Measurements from ENCODE around the gene EPSTI1. TPM values are rescaled to one million over a fixed set of nuclear protein-coding genes. Genes with fewer than 3 reads are reported as not detected.

The EPSTI1 gene
- total RNA-seq, 2 experiments from 2014 or later: 21.1 to 21.9 TPM

GRCh38 chr13:42985312-42986175, 6.5 kb downstream of the EPSTI1 start:
- Mint-ChIP-seq H3K36me3 (peaks cover 1% of the 10 kb centered on the region), H3K4me3 (no peak overlapping the region), H3K27me3 (no peaks in the 10 kb centered on the region), H3K4me1 (ENCODE audit: low read depth) (peaks cover 25% of the 10 kb centered on the region), H3K9me3 (no peaks in the 10 kb centered on the region), H3K27ac (no peak overlapping the region)
- peak; percentile 26 for DNase-seq
- ChIA-PET CTCF (interaction anchor here (1.7 kb wide), 1 partner anchor 16 kb away, joined by 6 read pairs; no protein-coding TSS in a partner anchor), POLR2A (no interaction called here)
- intact Hi-C loops (cut with micrococcal nuclease): no loop called here

GRCh38 chr13:42984691-42985090, 7.3 kb downstream of the EPSTI1 start:
- ChIA-PET POLR2A (no interaction called here), CTCF (interaction anchor here (1.7 kb wide), 1 partner anchor 15 kb away, joined by 6 read pairs; no protein-coding TSS in a partner anchor)
- Mint-ChIP-seq H3K36me3 (peaks cover 3% of the 10 kb centered on the region), H3K9me3 (no peaks in the 10 kb centered on the region), H3K27me3 (no peaks in the 10 kb centered on the region), H3K27ac (no peak overlapping the region), H3K4me3 (no peak overlapping the region), H3K4me1 (ENCODE audit: low read depth) (peaks cover 18% of the 10 kb centered on the region)
- no peak for DNase-seq
- intact Hi-C loops (cut with micrococcal nuclease): no loop called here

DNA sequence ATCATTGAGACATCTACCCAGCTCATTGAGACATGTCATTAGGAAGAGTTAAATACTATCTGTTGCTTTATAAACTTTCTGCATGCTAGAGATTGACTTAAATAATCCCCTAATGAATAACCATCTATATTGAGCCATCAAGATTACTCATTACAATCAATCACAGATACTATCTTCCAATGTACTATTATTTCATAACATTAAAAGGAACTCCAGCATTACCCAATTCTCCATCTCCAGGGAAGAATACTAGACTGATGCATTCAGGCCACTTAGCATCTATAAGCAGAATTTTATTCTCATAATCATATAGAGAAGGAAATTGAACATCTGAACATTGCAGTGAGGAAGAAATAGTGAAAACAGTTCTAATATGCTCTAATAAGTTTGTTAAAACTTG, 8.0 kb downstream of the EPSTI1 start:
- Mint-ChIP-seq H3K4me3 (no peak overlapping the region), H3K9me3 (no peaks in the 10 kb centered on the region), H3K27me3 (no peaks in the 10 kb centered on the region), H3K4me1 (ENCODE audit: low read depth) (peaks cover 15% of the 10 kb centered on the region), H3K27ac (no peak overlapping the region), H3K36me3 (peaks cover 2% of the 10 kb centered on the region)
- intact Hi-C loops (cut with micrococcal nuclease): no loop called here
- DNase-seq: no peak
- POLR2A ChIA-PET: no interaction called here
- CTCF ChIA-PET: no interaction called here

DNA sequence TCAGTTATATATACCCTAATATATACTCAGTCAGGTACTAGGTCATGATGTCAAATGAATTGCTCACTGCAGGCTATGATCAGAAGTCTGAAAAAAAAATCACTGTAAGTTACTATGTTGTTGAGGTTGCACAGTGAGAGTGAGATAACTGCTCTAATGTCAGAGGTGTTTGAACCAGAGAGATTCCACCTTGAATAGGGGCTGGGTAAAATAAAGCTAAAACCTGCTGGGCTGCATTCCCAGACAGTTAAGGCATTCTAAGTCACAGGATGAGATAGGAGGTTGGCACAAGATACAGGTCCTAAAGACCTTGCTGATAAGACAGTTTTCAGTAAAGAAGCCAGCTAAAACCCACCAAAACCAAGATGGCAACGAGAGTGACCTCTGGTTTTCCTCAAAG, 10.2 kb downstream of the EPSTI1 start:
- no peak overlapping the region for H3K27ac Mint-ChIP-seq
- ChIA-PET POLR2A (interaction anchor here (0.7 to 1.5 kb wide), 2 partner anchors 10 kb away, joined by 3 to 4 read pairs; partner anchors contain the start of gene EPSTI1), CTCF (interaction anchor here (1.9 kb wide), 1 partner anchor 12 kb away, joined by 9 read pairs; no protein-coding TSS in a partner anchor)
- H3K9me3 Mint-ChIP-seq: peaks cover 4% of the 10 kb centered on the region
- DNase-seq: no peak
- intact Hi-C loops (cut with micrococcal nuclease): no loop called here
- no peak overlapping the region for H3K4me3 Mint-ChIP-seq
- no peaks in the 10 kb centered on the region for H3K27me3 Mint-ChIP-seq
- H3K36me3 Mint-ChIP-seq: peaks cover 8% of the 10 kb centered on the region
- peaks cover 20% of the 10 kb centered on the region for H3K4me1 Mint-ChIP-seq (ENCODE audit: low read depth)

DNA sequence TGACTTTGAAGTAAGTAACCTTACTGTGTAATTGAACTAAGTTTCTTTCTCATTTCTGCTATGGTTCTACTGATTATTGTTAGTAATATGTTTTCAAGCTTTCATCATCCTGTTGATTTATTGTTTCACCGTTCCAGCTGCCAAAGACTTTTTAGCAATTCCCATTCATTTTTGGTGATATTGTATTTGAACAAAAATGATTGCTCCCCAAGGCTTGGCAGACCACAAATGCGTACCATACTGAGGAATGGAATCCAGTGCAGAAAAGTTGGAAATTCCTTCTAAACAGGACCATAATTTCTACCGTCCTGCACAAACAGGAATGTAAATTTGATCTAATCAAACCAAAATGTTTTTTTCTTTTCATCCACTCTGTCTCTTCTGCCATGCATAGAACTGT, 10.7 kb downstream of the EPSTI1 start:
- ChIA-PET CTCF (interaction anchor here (0.8 to 2.0 kb wide), 2 partner anchors 10 to 12 kb away, joined by 3 to 4 read pairs; no protein-coding TSS in a partner anchor), POLR2A (interaction anchor here (0.7 kb wide), 1 partner anchor 11 kb away, joined by 3 read pairs; the partner anchor contains the start of gene EPSTI1)
- no peak for DNase-seq
- intact Hi-C loops (cut with micrococcal nuclease): no loop called here
- peaks cover 8% of the 10 kb centered on the region for H3K36me3 Mint-ChIP-seq
- H3K4me1 Mint-ChIP-seq (ENCODE audit: low read depth): peaks cover 20% of the 10 kb centered on the region
- no peak overlapping the region for H3K4me3 Mint-ChIP-seq
- H3K27ac Mint-ChIP-seq: no peak overlapping the region
- no peaks in the 10 kb centered on the region for H3K27me3 Mint-ChIP-seq
- H3K9me3 Mint-ChIP-seq: peaks cover 4% of the 10 kb centered on the region

DNA sequence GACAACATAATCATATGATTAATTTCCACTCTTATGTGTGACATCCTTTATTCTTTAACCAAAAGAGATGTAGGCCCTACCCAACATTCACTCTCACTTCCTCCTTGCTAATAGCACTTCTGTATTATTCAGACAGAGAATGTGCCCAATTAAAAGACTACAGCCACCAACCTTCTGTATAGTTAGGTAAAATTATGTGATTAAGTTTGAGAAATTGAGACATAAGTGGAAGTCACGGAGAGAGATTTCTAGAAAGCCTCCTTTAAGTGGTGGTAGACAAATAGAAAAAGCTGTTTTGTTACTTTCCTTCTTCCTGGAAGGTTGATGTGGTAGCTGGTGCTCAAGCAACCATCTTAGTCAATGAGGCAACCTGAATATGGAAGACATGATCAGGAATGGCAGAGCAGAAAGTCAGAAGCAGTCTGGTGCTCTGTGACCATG, 14.8 kb downstream of the EPSTI1 start:
- Mint-ChIP-seq H3K27ac (no peak overlapping the region), H3K36me3 (peaks cover 10% of the 10 kb centered on the region), H3K27me3 (no peaks in the 10 kb centered on the region), H3K4me1 (ENCODE audit: low read depth) (peaks cover 5% of the 10 kb centered on the region), H3K9me3 (peaks cover 4% of the 10 kb centered on the region), H3K4me3 (no peak overlapping the region)
- no peak for DNase-seq
- ChIA-PET CTCF (no interaction called here), POLR2A (no interaction called here)
- intact Hi-C loops (cut with micrococcal nuclease): no loop called here

- Mint-ChIP-seq H3K27ac (no peak overlapping the region), H3K36me3 (peaks cover 10% of the 10 kb centered on the region), H3K27me3 (no peaks in the 10 kb centered on the region), H3K4me1 (ENCODE audit: low read depth) (peaks cover 8% of the 10 kb centered on the region), H3K9me3 (peaks cover 4% of the 10 kb centered on the region), H3K4me3 (no peak overlapping the region)
- ChIA-PET POLR2A (no interaction called here), CTCF (no interaction called here)
- intact Hi-C loops (cut with micrococcal nuclease): no loop called here
- no peak for DNase-seq
Measured at GRCh38 chr13:42976066-42976465, 16.0 kb downstream of the EPSTI1 start.

GRCh38 chr13:42973581-42973980, 18.5 kb downstream of the EPSTI1 start:
- peaks cover 4% of the 10 kb centered on the region for H3K9me3 Mint-ChIP-seq
- H3K27ac Mint-ChIP-seq: no peak overlapping the region
- H3K4me3 Mint-ChIP-seq: no peak overlapping the region
- intact Hi-C loops (cut with micrococcal nuclease): loop anchor here (5.0 kb wide), 2 partner anchors 89 to 104 kb away; no protein-coding TSS in a partner anchor
- ChIA-PET CTCF (interaction anchor here (1.0 to 1.2 kb wide), 2 partner anchors 20 to 831 kb away, joined by 6 to 8 read pairs; no protein-coding TSS in a partner anchor), POLR2A (interaction anchor here (1.1 kb wide), 1 partner anchor 52 kb away, joined by 3 read pairs; no protein-coding TSS in a partner anchor)
- DNase-seq: no peak
- peaks cover 8% of the 10 kb centered on the region for H3K36me3 Mint-ChIP-seq
- H3K27me3 Mint-ChIP-seq: no peaks in the 10 kb centered on the region
- H3K4me1 Mint-ChIP-seq (ENCODE audit: low read depth): peaks cover 21% of the 10 kb centered on the region

- Mint-ChIP-seq H3K4me3 (no peak overlapping the region), H3K9me3 (no peaks in the 10 kb centered on the region), H3K27ac (no peak overlapping the region), H3K27me3 (no peaks in the 10 kb centered on the region), H3K4me1 (ENCODE audit: low read depth) (peaks cover 17% of the 10 kb centered on the region), H3K36me3 (peaks cover 2% of the 10 kb centered on the region)
- intact Hi-C loops (cut with micrococcal nuclease): loop anchor here (5.0 kb wide), 2 partner anchors 90 to 105 kb away; no protein-coding TSS in a partner anchor
- CTCF ChIA-PET: interaction anchor here (0.9 to 2.1 kb wide), 17 partner anchors 8 to 877 kb away, joined by 3 to 11 read pairs (median 3); partner anchors contain the start of gene EPSTI1
- no peak for DNase-seq
- POLR2A ChIA-PET: no interaction called here
Measured at GRCh38 chr13:42971691-42972347, 20.2 kb downstream of the EPSTI1 start.

DNA sequence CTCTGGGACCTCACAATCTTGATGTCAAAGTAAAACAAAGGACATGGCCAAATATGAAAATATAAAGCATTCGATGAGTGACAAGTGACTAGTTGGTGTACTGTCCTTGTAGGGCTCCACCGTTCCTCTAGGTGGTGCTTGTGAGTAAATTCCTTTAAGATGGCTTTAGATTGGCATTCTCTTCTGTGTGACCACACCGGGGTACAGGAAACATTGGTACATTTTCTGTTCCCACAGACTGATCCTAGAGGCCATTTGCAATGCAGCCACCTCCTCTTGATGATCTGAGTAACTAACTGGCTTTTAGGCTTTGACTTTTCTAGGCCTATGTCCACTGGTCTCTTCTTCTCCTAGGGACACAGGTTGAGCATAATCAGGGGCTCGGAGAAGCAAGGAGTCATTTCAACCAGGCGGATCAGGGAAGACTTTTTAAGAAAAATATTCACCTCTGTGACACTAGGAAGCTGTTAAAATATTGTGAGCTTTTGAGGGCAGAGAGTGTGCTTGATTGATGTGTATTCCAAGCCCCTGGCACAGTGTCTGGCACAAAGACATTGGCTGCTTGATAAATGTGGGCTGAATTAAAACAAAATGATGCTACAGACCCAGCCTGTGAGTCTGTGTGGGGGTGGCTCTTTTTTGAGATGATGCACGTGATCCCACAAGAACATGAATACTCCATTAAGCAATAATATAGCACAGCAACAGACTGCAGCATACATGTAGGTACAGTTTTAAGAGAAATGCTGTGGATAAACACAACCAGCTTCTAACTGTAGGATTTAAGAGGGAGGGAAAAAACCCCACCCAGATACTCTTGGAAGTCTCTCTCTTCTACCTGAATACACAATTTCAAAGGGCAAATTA, 21.0 kb downstream of the EPSTI1 start:
- peak; percentile 54 for DNase-seq
- ChIA-PET CTCF (interaction anchor here (0.9 to 2.1 kb wide), 16 partner anchors 9 to 833 kb away, joined by 3 to 11 read pairs (median 4); partner anchors contain the start of gene EPSTI1), POLR2A (no interaction called here)
- Mint-ChIP-seq H3K36me3 (peaks cover 2% of the 10 kb centered on the region), H3K4me1 (ENCODE audit: low read depth) (peaks cover 17% of the 10 kb centered on the region), H3K27me3 (no peaks in the 10 kb centered on the region), H3K9me3 (no peaks in the 10 kb centered on the region), H3K27ac (no peak overlapping the region), H3K4me3 (no peak overlapping the region)
- intact Hi-C loops (cut with micrococcal nuclease): loop anchor here (1.0 to 5.0 kb wide), 5 partner anchors 52 to 833 kb away; partner anchors contain the start of gene DNAJC15

DNA sequence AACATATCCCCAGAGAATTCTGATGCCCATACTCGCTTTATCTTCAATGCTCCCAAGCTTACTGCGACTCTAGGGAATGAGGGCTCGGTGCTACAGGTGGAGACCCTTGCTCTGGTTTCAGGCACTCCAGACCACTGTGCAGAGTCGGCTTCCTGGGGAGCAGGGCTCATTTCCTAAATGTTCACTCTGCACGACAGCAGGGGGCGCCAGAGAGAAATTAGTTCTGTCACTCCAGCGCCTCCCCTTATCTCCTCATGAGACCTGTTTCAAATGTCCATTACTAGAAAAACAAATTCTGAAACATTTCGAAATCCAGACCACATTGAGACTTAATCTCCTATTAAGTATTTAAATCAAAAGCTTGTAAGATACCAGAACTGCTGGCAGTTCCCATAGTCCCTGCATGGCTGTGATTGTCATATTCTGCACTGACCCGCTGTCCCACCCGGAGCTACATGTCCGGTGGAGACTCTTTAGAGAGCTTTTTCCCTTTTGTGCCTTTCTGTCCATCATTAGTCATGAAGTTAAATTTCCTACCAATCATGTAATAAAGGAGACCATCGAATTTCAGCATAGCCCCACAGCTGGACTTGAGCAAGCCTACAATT, 22.4 kb downstream of the EPSTI1 start:
- Mint-ChIP-seq H3K27ac (no peak overlapping the region), H3K4me3 (no peak overlapping the region), H3K9me3 (no peaks in the 10 kb centered on the region), H3K27me3 (no peaks in the 10 kb centered on the region), H3K36me3 (peaks cover under 1% of the 10 kb centered on the region), H3K4me1 (ENCODE audit: low read depth) (peaks cover 17% of the 10 kb centered on the region)
- ChIA-PET CTCF (interaction anchor here (0.7 to 3.0 kb wide), 42 partner anchors 9 to 905 kb away, joined by 3 to 35 read pairs (median 3); partner anchors contain the start of genes DNAJC15 and EPSTI1), POLR2A (no interaction called here)
- intact Hi-C loops (cut with micrococcal nuclease): loop anchor here (1.0 to 5.0 kb wide), 7 partner anchors 23 to 905 kb away; partner anchors contain the start of genes DNAJC15 and EPSTI1
- peak; percentile 84 for DNase-seq

Measured in activated CD4-positive, alpha-beta memory T cell treated with anti-CD3 and anti-CD28 coated beads for 36 hours (primary cell).